H9 (cell line): ENCODE data around the gene SMR3A. TPM values are rescaled to one million over a fixed set of nuclear protein-coding genes. Genes with fewer than 3 reads are reported as not detected.

Source experiments
- DNase-seq: peaks from one replicate; pipeline ENCODE4 v3.0.0-alpha.2; 2017
- H2AFZ ChIP-seq: one replicate; pipeline ENCODE4 v1.6.1; 2013; ENCODE audit warnings: mild to moderate bottlenecking, low read length, control low read depth, moderate library complexity
- H2AK5ac ChIP-seq: 2 replicates; pipeline ENCODE4 v1.6.1; 2013; ENCODE audit warnings: low read length, control low read depth, mixed read lengths; ENCODE audit not compliant: insufficient read length
- H2BK120ac ChIP-seq: one replicate; pipeline ENCODE4 v1.6.1; 2013; ENCODE audit warnings: low read depth, mild to moderate bottlenecking, low read length, control low read depth, inconsistent platforms; ENCODE audit not compliant: poor library complexity, severe bottlenecking
- H2BK12ac ChIP-seq: 2 replicates; pipeline ENCODE4 v1.6.1; 2013; ENCODE audit warnings: low read length, control low read depth, mixed read lengths, low read depth; ENCODE audit not compliant: insufficient read length
- H2BK15ac ChIP-seq: 2 replicates; pipeline ENCODE4 v1.6.1; 2013; ENCODE audit warnings: low read depth, low read length, control low read depth
- H2BK20ac ChIP-seq: one replicate; pipeline ENCODE4 v1.6.1; 2013; ENCODE audit warnings: low read depth, mild to moderate bottlenecking, low read length, control low read depth, inconsistent platforms; ENCODE audit not compliant: poor library complexity, severe bottlenecking
- H2BK5ac ChIP-seq: 2 replicates; pipeline ENCODE4 v1.6.1; 2013; ENCODE audit warnings: low read length, control low read depth, mixed read lengths; ENCODE audit not compliant: insufficient read length
- H3K14ac ChIP-seq: 2 replicates; pipeline ENCODE4 v1.6.1; 2013; ENCODE audit warnings: low read length, control low read depth; ENCODE audit not compliant: insufficient read depth
- H3K18ac ChIP-seq: 2 replicates; pipeline ENCODE4 v1.6.1; 2013; ENCODE audit warnings: low read depth, mild to moderate bottlenecking, mixed read lengths, low read length, control low read depth; ENCODE audit not compliant: insufficient read length
- H3K23ac ChIP-seq: 2 replicates; pipeline ENCODE4 v1.6.1; 2013; ENCODE audit warnings: low read length, control low read depth, mixed read lengths, low read depth; ENCODE audit not compliant: insufficient read length
- H3K23me2 ChIP-seq: 2 replicates; pipeline ENCODE4 v1.6.1; 2013; ENCODE audit warnings: low read depth, mild to moderate bottlenecking, mixed read lengths, low read length, control low read depth; ENCODE audit not compliant: insufficient read length, poor library complexity, severe bottlenecking
- H3K27ac ChIP-seq: 2 replicates; pipeline ENCODE4 v1.5.1; 2013; ENCODE audit warnings: low read length, control low read depth, mixed read lengths, low read depth; ENCODE audit not compliant: insufficient read length
- H3K27me3 ChIP-seq: 2 replicates; pipeline ENCODE4 v1.6.1; 2013; ENCODE audit warnings: low read length, control low read depth, inconsistent platforms; ENCODE audit not compliant: insufficient read depth
- H3K4ac ChIP-seq: 2 replicates; pipeline ENCODE4 v1.6.1; 2013; ENCODE audit warnings: low read depth, mild to moderate bottlenecking, control low read depth, inconsistent platforms, low read length, moderate library complexity
- H3K4me1 ChIP-seq: 2 replicates; pipeline ENCODE4 v1.6.1; 2013; ENCODE audit warnings: low read length, control low read depth, inconsistent platforms; ENCODE audit not compliant: insufficient read depth
- H3K4me2 ChIP-seq: 2 replicates; pipeline ENCODE4 v1.6.1; 2013; ENCODE audit warnings: low read length, control low read depth, mixed read lengths; ENCODE audit not compliant: insufficient read length, insufficient read depth
- H3K56ac ChIP-seq: 2 replicates; pipeline ENCODE4 v1.6.1; 2013; ENCODE audit warnings: low read depth, mild to moderate bottlenecking, mixed read lengths, low read length, control low read depth; ENCODE audit not compliant: insufficient read length
- H3K79me1 ChIP-seq: 2 replicates; pipeline ENCODE4 v1.6.1; 2013; ENCODE audit warnings: low read depth, mild to moderate bottlenecking, moderate library complexity, low read length, control low read depth, inconsistent platforms; ENCODE audit not compliant: insufficient read depth, poor library complexity, severe bottlenecking
- H3K79me2 ChIP-seq: 2 replicates; pipeline ENCODE4 v1.6.1; 2013; ENCODE audit warnings: low read length, control low read depth, inconsistent platforms; ENCODE audit not compliant: insufficient read depth
- H3K9ac ChIP-seq: 2 replicates; pipeline ENCODE4 v1.6.1; 2013; ENCODE audit warnings: low read length, control low read depth, mixed read lengths; ENCODE audit not compliant: insufficient read length; ENCODE audit errors: extremely low read depth
- H3K9me3 ChIP-seq: one replicate; pipeline ENCODE4 v1.6.1; 2013; ENCODE audit warnings: low read depth, low read length, inconsistent platforms; ENCODE audit not compliant: control insufficient read depth
- H3T11ph ChIP-seq: one replicate; pipeline ENCODE4 v1.6.1; 2013; ENCODE audit warnings: mild to moderate bottlenecking, low read length, control low read depth, inconsistent platforms
- H4K20me1 ChIP-seq: one replicate; pipeline ENCODE4 v1.6.1; 2013; ENCODE audit not compliant: control insufficient read depth, insufficient read length, insufficient read depth
- H4K5ac ChIP-seq: 2 replicates; pipeline ENCODE4 v1.6.1; 2013; ENCODE audit warnings: low read depth, mild to moderate bottlenecking, mixed read lengths, low read length, control low read depth; ENCODE audit not compliant: insufficient read length
- H4K8ac ChIP-seq: replicated peaks from 2 replicates; pipeline ENCODE4 v1.6.1; 2013; ENCODE audit warnings: low read length, control low read depth, mixed read lengths, low read depth; ENCODE audit not compliant: insufficient read length
- H4K91ac ChIP-seq: 2 replicates; pipeline ENCODE4 v1.6.1; 2013; ENCODE audit warnings: low read depth, mild to moderate bottlenecking, moderate library complexity, mixed read lengths, low read length, control low read depth; ENCODE audit not compliant: insufficient read length
- H3K27ac Mint-ChIP-seq, 3 experiments: 2 replicates in 2 of 3; 3 replicates in 1 of 3; pipeline ENCODE4 v1.8.0; 2020 to 2021; ENCODE audit warnings: mixed read lengths in 3 of 3, mild to moderate bottlenecking in 1 of 3, moderate library complexity in 1 of 3
- H3K27me3 Mint-ChIP-seq: 2 replicates; pipeline ENCODE4 v1.8.0; 2021; ENCODE audit warnings: low read depth, mild to moderate bottlenecking, moderate library complexity, mixed read lengths
- H3K36me3 Mint-ChIP-seq, 3 experiments: 2 replicates in 2 of 3; 3 replicates in 1 of 3; pipeline ENCODE4 v1.8.0; 2020 to 2021; ENCODE audit warnings: low read depth in 3 of 3, mixed read lengths in 3 of 3; ENCODE audit not compliant: insufficient read depth in 1 of 3
- H3K4me1 Mint-ChIP-seq, 2 experiments: 2 replicates each; pipeline ENCODE4 v1.8.0; 2020; ENCODE audit warnings: mixed read lengths in 2 of 2
- H3K4me3 Mint-ChIP-seq, 2 experiments: 2 replicates in 1 of 2; 3 replicates in 1 of 2; pipeline ENCODE4 v1.8.0; 2020 to 2021; ENCODE audit warnings: mild to moderate bottlenecking in 2 of 2, mixed read lengths in 2 of 2, moderate library complexity in 1 of 2
- H3K9me3 Mint-ChIP-seq, 2 experiments: 2 replicates in 1 of 2; 3 replicates in 1 of 2; pipeline ENCODE4 v1.8.0; 2020; ENCODE audit warnings: mild to moderate bottlenecking in 2 of 2, mixed read lengths in 2 of 2, moderate library complexity in 1 of 2
- CTCF ChIP-seq: fragments of 200-600 bp; sonication (generic); conservative IDR thresholded peaks from 3 replicates; pipeline ENCODE4 v1.8.0; 2021; ENCODE audit warnings: antibody characterized with exemption, mild to moderate bottlenecking
- WGBS: extraction: QIAGEN DNeasy Blood & Tissue Kit; methylation state at CpG from one replicate; pipeline ENCODE4 v1.1.7; 2013; ENCODE audit warnings: missing lambda C conversion rate, low lambda C conversion rate, mixed read lengths; ENCODE audit not compliant: insufficient read length; ENCODE audit errors: extremely low coverage; 5-methylcytosine and 5-hydroxymethylcytosine counted together
- total RNA-seq: library from RNA; stranded (reverse); gene quantifications from 2 replicates; pipeline ENCODE4 v1.2.1, GENCODE V29; 2021

Gene SMR3A
- total RNA-seq, 1 experiment from 2014 or later, result not detected

GRCh38 chr4:70359115-70359661 lies 1.4 kb upstream of the SMR3A start:
- Mint-ChIP-seq H3K27ac (no peak overlapping the region), H3K9me3 (no peaks in the 10 kb centered on the region), H3K36me3 (no peaks in the 10 kb centered on the region), H3K27me3 (no peaks in the 10 kb centered on the region), H3K4me3 (no peak overlapping the region), H3K4me1 (peaks cover 3 to 7% of the 10 kb centered on the region in 2 experiments; a peak in 3 of 4 replicates)
- Histone ChIP-seq H3K9ac (no peak overlapping the region), H2BK12ac (no peak overlapping the region), H3K14ac (no peak overlapping the region), H3K27me3 (no peaks in the 10 kb centered on the region), H3K56ac (no peak overlapping the region), H2BK20ac (no peak overlapping the region), H2AFZ (no peak overlapping the region), H3K4ac (no peak overlapping the region), H2AK5ac (no peak overlapping the region), H4K5ac (no peak overlapping the region), H3T11ph (no peak overlapping the region), H3K18ac (no peak overlapping the region), H3K79me1 (no peaks in the 10 kb centered on the region), H4K20me1 (no peaks in the 10 kb centered on the region), H3K23me2 (no peaks in the 10 kb centered on the region), H3K27ac (no peak overlapping the region), H3K4me2 (no peak overlapping the region), H4K91ac (no peak overlapping the region), H2BK120ac (no peak overlapping the region), H2BK5ac (no peak overlapping the region), H3K9me3 (no peaks in the 10 kb centered on the region), H3K23ac (no peak overlapping the region), H2BK15ac (no peak overlapping the region), H3K79me2 (no peaks in the 10 kb centered on the region), H3K4me1 (no peaks in the 10 kb centered on the region), H4K8ac (no peak overlapping the region)
- no peak for TF ChIP-seq CTCF
- no CpG with 5 or more reads among the region's 3 CpGs for WGBS
- DNase-seq, result no peak
